Parathyroid adenoma (tissue), 2 donors: ENCODE data around the gene ZBTB1.

ENCODE experiments used
- H2AFZ ChIP-seq: fragments of 300-600 bp; sonication (generic); one replicate; pipeline ENCODE4 v1.7.0; 2017; ENCODE audit warnings: antibody characterized with exemption, mild to moderate bottlenecking
- H3K27ac ChIP-seq: fragments of 300-600 bp; sonication (generic); one replicate; pipeline ENCODE4 v1.7.0; 2017
- H3K27me3 ChIP-seq: fragments of 300-600 bp; sonication (generic); one replicate; pipeline ENCODE4 v1.7.0; 2017; ENCODE audit warnings: low read length; ENCODE audit not compliant: control insufficient read depth, insufficient read depth
- H3K36me3 ChIP-seq: fragments of 300-600 bp; sonication (generic); one replicate; pipeline ENCODE4 v1.7.0; 2017; ENCODE audit warnings: low read length; ENCODE audit not compliant: control insufficient read depth, insufficient read depth
- H3K4me1 ChIP-seq: fragments of 300-600 bp; sonication (generic); one replicate; pipeline ENCODE4 v1.7.0; 2017; ENCODE audit warnings: control low read depth
- H3K4me2 ChIP-seq: fragments of 300-600 bp; sonication (generic); one replicate; pipeline ENCODE4 v1.7.0; 2017; ENCODE audit warnings: low read length
- H3K4me3 ChIP-seq: fragments of 300-600 bp; sonication (generic); one replicate; pipeline ENCODE4 v1.7.0; 2017; ENCODE audit warnings: low read depth, low read length
- H3K79me2 ChIP-seq: fragments of 300-600 bp; sonication (generic); one replicate; pipeline ENCODE4 v1.7.0; 2017; ENCODE audit warnings: control low read depth
- H3K9ac ChIP-seq: fragments of 300-600 bp; sonication (generic); one replicate; pipeline ENCODE4 v1.7.0; 2017; ENCODE audit warnings: mild to moderate bottlenecking
- H3K9me3 ChIP-seq: fragments of 300-600 bp; sonication (generic); one replicate; pipeline ENCODE4 v1.7.0; 2017; ENCODE audit warnings: low read length; ENCODE audit not compliant: control insufficient read depth
- CTCF ChIP-seq: fragments of 300-600 bp; sonication (generic); IDR thresholded peaks from one replicate; pipeline ENCODE4 v1.7.0; 2017; ENCODE audit warnings: antibody characterized with exemption, mild to moderate bottlenecking
- donor health status: primary hyperparathyroidism.

Gene ZBTB1

GRCh38 chr14:64572386-64573104, 68.0 kb downstream of the ZBTB1 start:
- H3K9me3 ChIP-seq: no peaks in the 10 kb centered on the region
- TF ChIP-seq CTCF: no peak
- H3K27ac ChIP-seq: no peak overlapping the region
- H3K4me1 ChIP-seq: peaks cover 4% of the 10 kb centered on the region
- H3K27me3 ChIP-seq: no peaks in the 10 kb centered on the region
- H3K36me3 ChIP-seq: no peaks in the 10 kb centered on the region
- no peak overlapping the region for H3K4me2 ChIP-seq
- H2AFZ ChIP-seq: no peak overlapping the region
- H3K9ac ChIP-seq: no peak overlapping the region
- H3K79me2 ChIP-seq: no peaks in the 10 kb centered on the region
- H3K4me3 ChIP-seq: no peak overlapping the region

- no peak overlapping the region for H2AFZ ChIP-seq
- TF ChIP-seq CTCF: no peak
Measured at GRCh38 chr14:64573109-64573508, 68.5 kb downstream of the ZBTB1 start.

More at GRCh38 chr14:64573109-64573508, 68.5 kb downstream of the ZBTB1 start:
- Histone ChIP-seq H3K4me2 (no peak overlapping the region), H3K36me3 (no peaks in the 10 kb centered on the region), H3K27ac (no peak overlapping the region), H3K9me3 (no peaks in the 10 kb centered on the region), H3K79me2 (no peaks in the 10 kb centered on the region), H3K27me3 (no peaks in the 10 kb centered on the region), H3K4me3 (no peak overlapping the region), H3K9ac (no peak overlapping the region), H3K4me1 (peaks cover 4% of the 10 kb centered on the region)
